ENCODE results near the gene SPDEF.

The SPDEF gene

DNA sequence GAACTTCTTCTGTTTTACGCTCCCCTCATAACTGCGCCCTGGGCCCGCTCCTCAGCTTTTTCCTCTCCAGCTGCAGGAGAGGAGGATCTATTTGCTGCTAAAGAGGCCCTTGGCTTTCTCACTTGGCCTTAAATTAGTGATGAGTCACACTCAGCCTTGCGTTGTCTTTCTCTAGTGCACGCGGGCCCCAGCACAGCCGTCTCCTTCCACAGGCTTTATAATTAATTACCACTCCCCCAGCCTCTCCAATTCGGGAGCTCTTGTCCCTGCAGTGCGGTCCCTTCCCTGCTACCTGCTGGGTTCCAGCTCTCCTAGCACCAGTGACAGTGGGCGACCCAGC lies 65.1 kb downstream of the SPDEF start:
- TF ChIP-seq, protein P1, sequence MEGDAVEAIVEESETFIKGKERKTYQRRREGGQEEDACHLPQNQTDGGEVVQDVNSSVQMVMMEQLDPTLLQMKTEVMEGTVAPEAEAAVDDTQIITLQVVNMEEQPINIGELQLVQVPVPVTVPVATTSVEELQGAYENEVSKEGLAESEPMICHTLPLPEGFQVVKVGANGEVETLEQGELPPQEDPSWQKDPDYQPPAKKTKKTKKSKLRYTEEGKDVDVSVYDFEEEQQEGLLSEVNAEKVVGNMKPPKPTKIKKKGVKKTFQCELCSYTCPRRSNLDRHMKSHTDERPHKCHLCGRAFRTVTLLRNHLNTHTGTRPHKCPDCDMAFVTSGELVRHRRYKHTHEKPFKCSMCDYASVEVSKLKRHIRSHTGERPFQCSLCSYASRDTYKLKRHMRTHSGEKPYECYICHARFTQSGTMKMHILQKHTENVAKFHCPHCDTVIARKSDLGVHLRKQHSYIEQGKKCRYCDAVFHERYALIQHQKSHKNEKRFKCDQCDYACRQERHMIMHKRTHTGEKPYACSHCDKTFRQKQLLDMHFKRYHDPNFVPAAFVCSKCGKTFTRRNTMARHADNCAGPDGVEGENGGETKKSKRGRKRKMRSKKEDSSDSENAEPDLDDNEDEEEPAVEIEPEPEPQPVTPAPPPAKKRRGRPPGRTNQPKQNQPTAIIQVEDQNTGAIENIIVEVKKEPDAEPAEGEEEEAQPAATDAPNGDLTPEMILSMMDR (conservative IDR thresholded peaks at IDR 0.05) = no peak
- no peak overlapping the region for H3K27ac ChIP-seq

DNA sequence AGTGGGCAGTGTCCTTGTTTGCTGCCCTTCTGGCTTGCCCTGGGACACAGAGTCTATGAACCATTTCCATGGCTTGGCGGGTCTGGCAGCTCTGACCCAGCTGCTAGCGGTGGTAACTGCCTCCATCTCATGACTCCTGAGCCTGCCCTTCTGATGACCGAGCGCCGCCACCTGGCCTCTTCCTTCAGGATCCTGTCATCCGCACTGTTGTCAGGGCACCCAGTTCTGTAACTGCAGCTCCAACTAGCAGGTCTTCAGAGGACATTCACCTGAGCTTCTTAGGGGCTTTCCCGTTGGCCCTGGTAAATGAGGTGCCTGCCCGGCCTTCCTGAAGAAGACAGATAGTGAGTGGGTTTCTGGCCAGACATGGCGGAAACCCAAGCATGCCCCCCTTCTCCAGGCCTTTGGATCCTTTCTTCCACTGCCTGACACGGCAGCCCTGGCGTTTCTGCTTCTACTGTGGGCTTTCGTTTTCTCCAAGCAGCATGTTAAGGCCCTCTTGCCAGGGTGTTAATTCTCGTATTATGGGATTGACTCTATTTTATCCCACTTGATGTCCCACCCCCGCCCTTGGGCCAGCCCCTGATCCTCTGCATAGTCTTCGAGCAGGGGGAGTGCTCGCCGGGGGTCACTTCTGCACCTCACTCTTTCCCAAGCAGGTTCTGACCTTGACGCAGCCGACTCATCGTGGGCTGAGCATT lies 65.6 kb downstream of the SPDEF start:
- H3K27ac ChIP-seq = no peak overlapping the region
- TF ChIP-seq, protein P1 (conservative IDR thresholded peaks at IDR 0.05) = no peak

DNA sequence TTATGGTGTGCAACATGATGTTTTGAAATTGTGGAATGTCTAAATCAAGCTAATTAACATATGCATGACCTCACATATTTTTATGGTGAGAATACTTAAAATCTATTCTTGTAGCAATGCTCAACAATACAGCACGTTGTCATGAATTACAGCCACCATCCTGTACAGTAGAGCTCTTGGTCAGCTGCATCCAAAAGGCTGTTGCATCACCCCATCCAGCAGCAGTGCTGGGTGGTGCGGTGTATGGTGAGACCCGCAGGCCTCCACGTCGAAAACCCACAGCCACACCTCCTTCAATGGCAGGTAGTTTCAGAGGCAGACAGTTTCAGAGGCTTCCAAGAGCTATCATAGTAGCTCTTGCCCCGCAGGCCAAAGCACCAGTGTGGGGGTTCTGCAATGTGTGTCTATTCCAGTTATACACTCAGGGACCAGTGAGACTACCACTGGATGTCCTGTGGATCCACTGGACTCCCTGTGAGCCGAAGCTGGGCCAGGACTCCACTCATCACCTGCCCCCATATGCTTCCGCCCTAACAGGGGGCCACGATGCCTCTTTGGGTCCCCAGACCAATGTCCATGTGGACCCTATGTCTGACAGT lies 66.8 kb downstream of the SPDEF start:
- TF ChIP-seq, protein P1 (conservative IDR thresholded peaks at IDR 0.05) = no peak
- H3K27ac ChIP-seq = no peak overlapping the region

All from VCaP (cell line).